ENCODE measurements around the gene FTO. TPM values are rescaled to one million over a fixed set of nuclear protein-coding genes. Genes with fewer than 3 reads are reported as not detected.

Gene FTO
- total and polyA plus RNA-seq, 2 of the 8 experiments (the other 6 are each of a cell fraction or from before 2014, with no cell fraction given) = 34.5 to 59.8 TPM

- TF ChIP-seq CTCF (IDR thresholded peaks at IDR 0.05; ENCODE audit: control extremely low read depth in 1 of 3, insufficient read depth in 1 of 3, low read depth in 1 of 3, low read length in 3 of 3) = no peak
- TF ChIP-seq HDAC2 (IDR thresholded peaks at IDR 0.05; ENCODE audit: borderline replicate concordance in 1 of 2, low read depth in 2 of 2, low read length in 2 of 2) = no peak
- TF ChIP-seq RNF2 (IDR thresholded peaks at IDR 0.05; ENCODE audit: borderline replicate concordance, low read depth, low read length, missing control alignments, poor library complexity, severe bottlenecking) = no peak
- TF ChIP-seq E2F6 (IDR thresholded peaks at IDR 0.05) = no peak
Observed at GRCh38 chr16:53711390-53711789, 7.4 kb downstream of the FTO start (continued).

Measured in H1 (cell line).